Activated naive CD4-positive, alpha-beta T cell treated with anti-CD3 and anti-CD28 coated beads, Interleukin-2, amount 50 U/mL, for 24 hours (primary cell): ENCODE data around the gene ERP27.

Experiments
- H3K27ac Mint-ChIP-seq: one replicate; pipeline ENCODE4 v1.8.0; 2021; ENCODE audit warnings: mild to moderate bottlenecking, mixed read lengths
- H3K27me3 Mint-ChIP-seq: one replicate; pipeline ENCODE4 v1.8.0; 2021; ENCODE audit warnings: mixed read lengths
- H3K36me3 Mint-ChIP-seq: one replicate; pipeline ENCODE4 v1.8.0; 2021; ENCODE audit warnings: mixed read lengths
- H3K4me1 Mint-ChIP-seq: one replicate; pipeline ENCODE4 v1.8.0; 2021; ENCODE audit warnings: mixed read lengths
- H3K4me3 Mint-ChIP-seq: one replicate; pipeline ENCODE4 v1.8.0; 2021; ENCODE audit warnings: mild to moderate bottlenecking, mixed read lengths
- H3K9me3 Mint-ChIP-seq: one replicate; pipeline ENCODE4 v1.8.0; 2021; ENCODE audit warnings: mixed read lengths

Gene ERP27

GRCh38 chr12:14905269-14906004 lies 32.9 kb downstream of the ERP27 start:
- H3K36me3 Mint-ChIP-seq, result peaks cover 17% of the 10 kb centered on the region
- no peak overlapping the region for H3K4me3 Mint-ChIP-seq
- H3K27me3 Mint-ChIP-seq, result no peaks in the 10 kb centered on the region
- no peaks in the 10 kb centered on the region for H3K9me3 Mint-ChIP-seq
- peaks cover 40% of the 10 kb centered on the region for H3K4me1 Mint-ChIP-seq
- H3K27ac Mint-ChIP-seq, result peak overlapping the region; percentile 52

- Mint-ChIP-seq H3K36me3 (peaks cover 14% of the 10 kb centered on the region), H3K9me3 (no peaks in the 10 kb centered on the region), H3K27me3 (no peaks in the 10 kb centered on the region), H3K4me3 (no peak overlapping the region), H3K27ac (no peak overlapping the region), H3K4me1 (peaks cover 34% of the 10 kb centered on the region)
Measured at GRCh38 chr12:14904854-14905253, 33.5 kb downstream of the ERP27 start.

- Mint-ChIP-seq H3K9me3 (no peaks in the 10 kb centered on the region), H3K36me3 (peaks cover 12% of the 10 kb centered on the region), H3K27me3 (no peaks in the 10 kb centered on the region), H3K4me1 (peaks cover 27% of the 10 kb centered on the region), H3K27ac (peak overlapping the region; percentile 12), H3K4me3 (no peak overlapping the region)
Measured at GRCh38 chr12:14903386-14904098, 34.8 kb downstream of the ERP27 start.

- H3K36me3 Mint-ChIP-seq, result peaks cover 2% of the 10 kb centered on the region
- peak overlapping the region; percentile 5 for H3K27ac Mint-ChIP-seq
- H3K4me1 Mint-ChIP-seq, result peaks cover 23% of the 10 kb centered on the region
- H3K27me3 Mint-ChIP-seq, result no peaks in the 10 kb centered on the region
- no peaks in the 10 kb centered on the region for H3K9me3 Mint-ChIP-seq
- peak overlapping the region; percentile 34 for H3K4me3 Mint-ChIP-seq
Measured at GRCh38 chr12:14902465-14902864, 35.9 kb downstream of the ERP27 start.

- H3K27ac Mint-ChIP-seq, result no peak overlapping the region
- peaks cover 22% of the 10 kb centered on the region for H3K4me1 Mint-ChIP-seq
- peaks cover 1% of the 10 kb centered on the region for H3K36me3 Mint-ChIP-seq
- no peaks in the 10 kb centered on the region for H3K27me3 Mint-ChIP-seq
- no peak overlapping the region for H3K4me3 Mint-ChIP-seq
- no peaks in the 10 kb centered on the region for H3K9me3 Mint-ChIP-seq
Measured at GRCh38 chr12:14901228-14901562, 37.1 kb downstream of the ERP27 start.

- Mint-ChIP-seq H3K9me3 (no peaks in the 10 kb centered on the region), H3K4me3 (no peak overlapping the region), H3K27ac (no peak overlapping the region), H3K36me3 (peaks cover 1% of the 10 kb centered on the region), H3K4me1 (peaks cover 20% of the 10 kb centered on the region), H3K27me3 (no peaks in the 10 kb centered on the region)
Measured at GRCh38 chr12:14900521-14901227, 37.7 kb downstream of the ERP27 start.

GRCh38 chr12:14896521-14897169 lies 41.7 kb downstream of the ERP27 start:
- no peaks in the 10 kb centered on the region for H3K27me3 Mint-ChIP-seq
- no peak overlapping the region for H3K4me3 Mint-ChIP-seq
- no peak overlapping the region for H3K27ac Mint-ChIP-seq
- H3K4me1 Mint-ChIP-seq, result no peaks in the 10 kb centered on the region
- no peaks in the 10 kb centered on the region for H3K9me3 Mint-ChIP-seq
- H3K36me3 Mint-ChIP-seq, result peaks cover 3% of the 10 kb centered on the region

GRCh38 chr12:14893506-14894250 lies 44.7 kb downstream of the ERP27 start:
- no peak overlapping the region for H3K27ac Mint-ChIP-seq
- no peaks in the 10 kb centered on the region for H3K9me3 Mint-ChIP-seq
- H3K27me3 Mint-ChIP-seq, result no peaks in the 10 kb centered on the region
- H3K4me1 Mint-ChIP-seq, result no peaks in the 10 kb centered on the region
- no peak overlapping the region for H3K4me3 Mint-ChIP-seq
- H3K36me3 Mint-ChIP-seq, result peaks cover 3% of the 10 kb centered on the region

- peaks cover 3% of the 10 kb centered on the region for H3K36me3 Mint-ChIP-seq
- H3K27me3 Mint-ChIP-seq, result peaks cover 2% of the 10 kb centered on the region
- no peaks in the 10 kb centered on the region for H3K4me1 Mint-ChIP-seq
- H3K27ac Mint-ChIP-seq, result no peak overlapping the region
- no peak overlapping the region for H3K4me3 Mint-ChIP-seq
- H3K9me3 Mint-ChIP-seq, result no peaks in the 10 kb centered on the region
Measured at GRCh38 chr12:14892726-14893505, 45.4 kb downstream of the ERP27 start.

- H3K27me3 Mint-ChIP-seq, result peaks cover 2% of the 10 kb centered on the region
- no peak overlapping the region for H3K4me3 Mint-ChIP-seq
- peaks cover 3% of the 10 kb centered on the region for H3K36me3 Mint-ChIP-seq
- no peak overlapping the region for H3K27ac Mint-ChIP-seq
- H3K4me1 Mint-ChIP-seq, result peaks cover 11% of the 10 kb centered on the region
- H3K9me3 Mint-ChIP-seq, result no peaks in the 10 kb centered on the region
Measured at GRCh38 chr12:14890701-14891100, 47.6 kb downstream of the ERP27 start.

- Mint-ChIP-seq H3K27me3 (peaks cover 2% of the 10 kb centered on the region), H3K4me1 (peaks cover 42% of the 10 kb centered on the region), H3K27ac (no peak overlapping the region), H3K9me3 (no peaks in the 10 kb centered on the region), H3K4me3 (no peak overlapping the region), H3K36me3 (no peaks in the 10 kb centered on the region)
Measured at GRCh38 chr12:14886271-14886670, 52.1 kb downstream of the ERP27 start.

- Mint-ChIP-seq H3K4me3 (no peak within 1 kb of the TSS), H3K36me3 (no peaks in the 10 kb centered on the region), H3K4me1 (peaks cover 47% of the 10 kb centered on the region), H3K9me3 (no peaks in the 10 kb centered on the region), H3K27ac (peak within 1 kb of the TSS; percentile 64), H3K27me3 (peaks cover 2% of the 10 kb centered on the region)
Measured at GRCh38 chr12:14885718-14886221, 52.6 kb downstream of the ERP27 start, which contains the start of gene MGP. MGP (minus strand) TSS chr12:14885854; CDS start chr12:14885791, 63 bp downstream.

- H3K36me3 Mint-ChIP-seq, result peaks cover 2% of the 10 kb centered on the region
- H3K4me1 Mint-ChIP-seq, result peaks cover 60% of the 10 kb centered on the region
- H3K9me3 Mint-ChIP-seq, result peaks cover 12% of the 10 kb centered on the region
- peak overlapping the region; percentile 64 for H3K27ac Mint-ChIP-seq
- peaks cover 2% of the 10 kb centered on the region for H3K27me3 Mint-ChIP-seq
- peak overlapping the region; percentile 69 for H3K4me3 Mint-ChIP-seq
Measured at GRCh38 chr12:14884458-14884878, 53.9 kb downstream of the ERP27 start.

- Mint-ChIP-seq H3K27me3 (peaks cover 2% of the 10 kb centered on the region), H3K27ac (no peak overlapping the region), H3K4me3 (no peak overlapping the region), H3K4me1 (peaks cover 60% of the 10 kb centered on the region), H3K36me3 (peaks cover 3% of the 10 kb centered on the region), H3K9me3 (peaks cover 13% of the 10 kb centered on the region)
Measured at GRCh38 chr12:14883686-14884085, 54.7 kb downstream of the ERP27 start.
